ENCODE measurements around the gene TIMP1. TPM values are rescaled to one million over a fixed set of nuclear protein-coding genes. Genes with fewer than 3 reads are reported as not detected.

TIMP1 gene
- total and polyA plus RNA-seq, 8 donors, result 11.5 to 292 (median 105) TPM

GRCh38 chrX:47572773-47573340, 9.4 kb upstream of the TIMP1 start:
- peaks cover 0 to 7% (median 0%) of the 10 kb centered on the region in 3 donors for H3K36me3 ChIP-seq
- DNase-seq, result no peak
- FAIRE-seq, result no peak
- H3K27me3 ChIP-seq, result no peaks in the 10 kb centered on the region
- H3K4me1 ChIP-seq, result no peaks in the 10 kb centered on the region
- H3K9me3 ChIP-seq, result no peaks in the 10 kb centered on the region
- H3K27ac ChIP-seq, result no peak overlapping the region
- no peak overlapping the region for H3K4me3 ChIP-seq
- WGBS, 2 donors, result 49 to 50% methylated on average over 9 of the region's 9 CpGs
- TF ChIP-seq CTCF (IDR thresholded peaks at IDR 0.05), result no peak
- intact Hi-C loops (cut with DNase I), result no loop called here
- ATAC-seq, result peak; percentile 14 to 39 (median 33)

GRCh38 chrX:47573341-47574075, 8.7 kb upstream of the TIMP1 start:
- peak in 1 of 6 donors; percentile 34 for DNase-seq
- Histone ChIP-seq H3K27ac (no peak overlapping the region), H3K27me3 (no peaks in the 10 kb centered on the region), H3K4me3 (no peak overlapping the region), H3K4me1 (no peaks in the 10 kb centered on the region), H3K36me3 (peaks cover 0 to 7% (median 0%) of the 10 kb centered on the region in 3 donors), H3K9me3 (no peaks in the 10 kb centered on the region)
- peak; percentile 26 to 66 (median 38) for ATAC-seq
- no peak for TF ChIP-seq CTCF (IDR thresholded peaks at IDR 0.05)
- no peak for FAIRE-seq
- intact Hi-C loops (cut with DNase I), result no loop called here
- 25 to 40% methylated on average over 20 of the region's 20 CpGs for WGBS, 2 donors

- 22 to 43% methylated on average over 20 to 41 of the region's 41 CpGs for WGBS, 2 donors
- H3K27ac ChIP-seq, result no peak overlapping the region
- H3K9me3 ChIP-seq, result no peaks in the 10 kb centered on the region
- TF ChIP-seq CTCF (IDR thresholded peaks at IDR 0.05), result no peak
- DNase-seq (peak in 2 of 6 donors; percentile 58 to 64), ATAC-seq (peak in 2 of 4 donors; percentile 4 to 12), FAIRE-seq (no peak)
- H3K4me1 ChIP-seq, result no peaks in the 10 kb centered on the region
- no peaks in the 10 kb centered on the region for H3K27me3 ChIP-seq
- no peak overlapping the region for H3K4me3 ChIP-seq
- intact Hi-C loops (cut with DNase I), result no loop called here
- peaks cover 0 to 7% (median 0%) of the 10 kb centered on the region in 3 donors for H3K36me3 ChIP-seq
Observed at GRCh38 chrX:47574076-47574546, 8.1 kb upstream of the TIMP1 start.

GRCh38 chrX:47574547-47575301, 7.5 kb upstream of the TIMP1 start:
- H3K4me1 ChIP-seq, result no peaks in the 10 kb centered on the region
- intact Hi-C loops (cut with DNase I), result no loop called here
- no peak for TF ChIP-seq CTCF (IDR thresholded peaks at IDR 0.05)
- WGBS, 2 donors, result 56% methylated on average over 27 of the region's 27 CpGs
- DNase-seq, result no peak
- no peaks in the 10 kb centered on the region for H3K27me3 ChIP-seq
- H3K36me3 ChIP-seq, result peaks cover 0 to 1% (median 0%) of the 10 kb centered on the region in 3 donors
- no peak for FAIRE-seq
- H3K27ac ChIP-seq, result no peak overlapping the region
- no peak overlapping the region for H3K4me3 ChIP-seq
- no peaks in the 10 kb centered on the region for H3K9me3 ChIP-seq
- no peak for ATAC-seq

Data from pancreas (tissue), 10 donors.